Spleen (tissue), 11 donors: ENCODE measurements around the gene RMI2. TPM values are rescaled to one million over a fixed set of nuclear protein-coding genes. Genes with fewer than 3 reads are reported as not detected.
"Not testable (repeated sequence)": the region's sequence is repeated elsewhere in the genome, so short reads cannot be mapped to it uniquely, and the experiment has no call there.

Source experiments
- DNase-seq: peaks from one replicate; pipeline ENCODE4 v3.0.0-alpha.2; 2020
- H3K27ac ChIP-seq, 8 donors: fragments of 200-600 bp; sonication (generic) in 7 of 8; 1 replicate in 4 of 8; 2 replicates in 4 of 8; pipeline versions ENCODE4 v1.5.0 to v1.8.0; 2016 to 2021; ENCODE audit warnings: inconsistent platforms in 4 of 8, mild to moderate bottlenecking in 4 of 8, moderate library complexity in 1 of 8
- H3K27me3 ChIP-seq, 7 donors: fragments of 200-600 bp; sonication (generic) in 6 of 7; replicated peaks in 1 of 7; 1 replicate in 4 of 7; 2 replicates in 3 of 7; pipeline versions ENCODE4 v1.5.0 to v1.8.0; 2016 to 2021; ENCODE audit warnings: inconsistent platforms in 3 of 7, mild to moderate bottlenecking in 1 of 7
- H3K36me3 ChIP-seq, 6 donors: fragments of 200-600 bp; sonication (generic) in 5 of 6; 1 replicate in 4 of 6; 2 replicates in 2 of 6; pipeline versions ENCODE4 v1.5.0 to v1.8.0; 2016 to 2021; ENCODE audit warnings: inconsistent platforms in 2 of 6
- H3K4me1 ChIP-seq, 6 donors: fragments of 200-600 bp; sonication (generic) in 5 of 6; 1 replicate in 3 of 6; 2 replicates in 3 of 6; pipeline versions ENCODE4 v1.5.0 to v1.8.0; 2016 to 2021; ENCODE audit warnings: inconsistent platforms in 3 of 6
- H3K4me3 ChIP-seq, 8 donors: fragments of 200-600 bp; sonication (generic) in 7 of 8; 1 replicate in 4 of 8; 2 replicates in 4 of 8; pipeline versions ENCODE4 v1.5.0 to v1.8.0; 2016 to 2021; ENCODE audit warnings: inconsistent platforms in 4 of 8, mild to moderate bottlenecking in 4 of 8, moderate library complexity in 2 of 8
- H3K9me3 ChIP-seq, 8 donors: fragments of 200-600 bp; sonication (generic) in 7 of 8; 1 replicate in 4 of 8; 2 replicates in 4 of 8; pipeline versions ENCODE4 v1.5.0 to v1.8.0; 2016 to 2021; ENCODE audit warnings: inconsistent platforms in 4 of 8
- CTCF ChIP-seq, 11 experiments: fragments of 200-600 bp in 7 of 11; fragments of 450-650 bp in 4 of 11; sonication (generic) in 4 of 11; IDR thresholded peaks in 8 of 11; conservative IDR thresholded peaks in 3 of 11; 1 replicate in 7 of 11; 2 replicates in 4 of 11; pipeline versions ENCODE4 v1.4.0 to v1.8.0; 2016 to 2021; ENCODE audit warnings: antibody characterized with exemption in 11 of 11, inconsistent platforms in 4 of 11, mild to moderate bottlenecking in 1 of 11
- POLR2A ChIP-seq, 3 donors: fragments of 450-650 bp; IDR thresholded peaks; one replicate each; pipeline ENCODE4 v1.5.1; 2017; ENCODE audit warnings: antibody characterized with exemption in 3 of 3, mild to moderate bottlenecking in 1 of 3
- POLR2AphosphoS5 ChIP-seq, 3 donors: sonication (generic); formaldehyde crosslinking; IDR thresholded peaks; one replicate each; pipeline ENCODE4 v1.5.1; 2017; ENCODE audit warnings: antibody characterized with exemption in 3 of 3
- WGBS, 5 donors: extraction: QIAGEN DNeasy Blood & Tissue Kit in 3 of 5; methylation state at CpG; one replicate each; pipeline versions ENCODE4 v1.1.5 to v1.1.7; 2013 to 2018; 5-methylcytosine and 5-hydroxymethylcytosine counted together
- intact Hi-C: fragments of 100-400 bp; cut with DNase I; formaldehyde crosslinking; loops from one replicate; pipeline ENCODE4 v1.15.0; 2023; ENCODE audit warnings: low total_unique reads
- polyA plus RNA-seq, 3 donors: library from polyadenylated mRNA; stranded (reverse); fragments of 200-250 nt; gene quantifications; one replicate each; pipeline ENCODE4 v1.2.1, GENCODE V29; 2013
- total RNA-seq, 7 donors: library from RNA; depleted of rRNA in 3 of 7; stranded (reverse); fragments of >200 nt in 3 of 7; fragmentation: NEBNext Ultra II Directional in 4 of 7; extraction: Animal tissue kit (Norgen Biotek cat#: 25700) in 4 of 7; gene quantifications; one replicate each; pipeline versions ENCODE4 v1.1.0 to v1.2.1, GENCODE V29; 2016 to 2021
- donor health status: healthy with polysubstance abuse.
- donor health status: DM: no; HTN: no; CAD: no; lungs with moderate emphysema.
- donor health status: DM: no; HTN: no; CAD: no.
- donor health status: Bipolar disorder and iron deficiency.
- donor health status: healthy.
- donor health status: DM: no; HTN: no; CAD: no.
- donor health status: DM: yes; HTN: yes; CAD: no.

The RMI2 gene
- total and polyA plus RNA-seq, 10 donors: 2.4 to 23.6 (median 4.7) TPM

GRCh38 chr16:11377154-11377553 lies 31.9 kb downstream of the RMI2 start:
- no peaks in the 10 kb centered on the region for H3K27me3 ChIP-seq
- 88 to 92% (median 89%) methylated on average over 3 of the region's 3 CpGs for WGBS, 5 donors
- DNase-seq: no peak
- H3K9me3 ChIP-seq: no peaks in the 10 kb centered on the region
- peaks cover 0 to 20% (median 6%) of the 10 kb centered on the region in 6 donors for H3K4me1 ChIP-seq
- no peaks in the 10 kb centered on the region for H3K36me3 ChIP-seq
- TF ChIP-seq POLR2AphosphoS5 (IDR thresholded peaks at IDR 0.05): no peak
- TF ChIP-seq CTCF (IDR thresholded peaks at IDR 0.05 in 8 of 11, conservative IDR thresholded peaks at IDR 0.05 in 3 of 11): no peak
- H3K4me3 ChIP-seq: no peak overlapping the region
- intact Hi-C loops: no loop called here
- no peak overlapping the region for H3K27ac ChIP-seq

- H3K4me3 ChIP-seq, H3K27me3 ChIP-seq, intact Hi-C loops, H3K27ac ChIP-seq, H3K36me3 ChIP-seq, H3K9me3 ChIP-seq: not testable (repeated sequence)
- 81 to 95% (median 88%) methylated on average over 5 of the region's 5 CpGs for WGBS, 5 donors
- H3K4me1 ChIP-seq: peaks cover 0 to 13% (median 6%) of the 10 kb centered on the region in 6 donors
- DNase-seq: peak; percentile 9
Measured at GRCh38 chr16:11378951-11379350, 33.7 kb downstream of the RMI2 start.

- Histone ChIP-seq H3K4me1 (peaks cover 0 to 13% (median 6%) of the 10 kb centered on the region in 6 donors), H3K36me3 (peaks cover 0 to 13% (median 0%) of the 10 kb centered on the region in 6 donors), H3K27ac (no peak overlapping the region), H3K4me3 (peak overlapping the region in 1 of 8 donors; percentile 32), H3K27me3 (no peaks in the 10 kb centered on the region), H3K9me3 (no peaks in the 10 kb centered on the region)
- no peak for TF ChIP-seq CTCF (IDR thresholded peaks at IDR 0.05 in 8 of 11, conservative IDR thresholded peaks at IDR 0.05 in 3 of 11)
- TF ChIP-seq POLR2AphosphoS5 (IDR thresholded peaks at IDR 0.05): peak in 2 of 3 donors; percentile 36 to 38
- TF ChIP-seq POLR2A (IDR thresholded peaks at IDR 0.05): no peak
- 25 to 57% (median 42%) methylated on average over 7 of the region's 7 CpGs for WGBS, 5 donors
- peak; percentile 66 for DNase-seq
- intact Hi-C loops: no loop called here
Measured at GRCh38 chr16:11379420-11379819, 34.2 kb downstream of the RMI2 start.

DNA sequence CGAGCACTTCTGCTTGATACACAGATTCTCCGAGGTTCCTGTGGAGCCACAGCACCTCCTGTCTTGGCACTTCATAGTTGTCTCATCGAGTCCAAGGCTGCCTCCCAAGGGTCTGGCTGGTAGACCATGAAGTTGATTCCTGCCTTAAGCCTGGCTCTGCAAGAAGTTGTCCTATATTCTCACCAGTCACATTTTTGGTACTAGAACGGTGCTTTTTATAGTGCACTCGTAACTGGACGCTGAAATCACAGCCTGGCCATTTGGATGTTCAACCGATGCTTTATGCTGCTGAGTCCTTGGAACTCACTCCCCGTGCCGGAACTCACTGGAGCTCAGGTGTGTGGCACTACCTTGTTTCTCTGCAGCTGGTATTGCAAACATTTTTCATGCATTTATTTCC lies 35.6 kb downstream of the RMI2 start:
- Histone ChIP-seq H3K9me3 (no peaks in the 10 kb centered on the region), H3K36me3 (peaks cover 0 to 19% (median 0%) of the 10 kb centered on the region in 6 donors), H3K27me3 (no peaks in the 10 kb centered on the region), H3K27ac (no peak overlapping the region), H3K4me3 (no peak overlapping the region), H3K4me1 (peaks cover 0 to 13% (median 6%) of the 10 kb centered on the region in 6 donors)
- intact Hi-C loops: no loop called here
- TF ChIP-seq POLR2A (IDR thresholded peaks at IDR 0.05): no peak
- TF ChIP-seq POLR2AphosphoS5 (IDR thresholded peaks at IDR 0.05): no peak
- no peak for TF ChIP-seq CTCF (IDR thresholded peaks at IDR 0.05 in 8 of 11, conservative IDR thresholded peaks at IDR 0.05 in 3 of 11)
- WGBS, 5 donors: 90 to 99% (median 93%) methylated on average over 9 of the region's 9 CpGs
- peak; percentile 18 for DNase-seq
